Smooth muscle cell (in vitro differentiated cells): ENCODE results near the gene G6PC2. TPM values are rescaled to one million over a fixed set of nuclear protein-coding genes. Genes with fewer than 3 reads are reported as not detected.

ENCODE experiments used
- DNase-seq: peaks from one replicate; lab custom pipeline; 2025; ENCODE audit not compliant: unreplicated experiment; lab: John Stamatoyannopoulos, UW
- H2AFZ ChIP-seq: fragments of 200-600 bp; sonication (generic); 2 replicates; pipeline ENCODE4 v1.6.0; 2016; ENCODE audit warnings: antibody characterized with exemption, low read depth, mild to moderate bottlenecking
- H3F3A ChIP-seq: fragments of 200-600 bp; sonication (generic); 2 replicates; pipeline ENCODE4 v1.6.0; 2017; ENCODE audit warnings: antibody characterized with exemption, low read depth
- H3K27ac ChIP-seq: fragments of 200-600 bp; sonication (generic); 2 replicates; pipeline ENCODE4 v1.5.1; 2016; ENCODE audit warnings: low read depth, mild to moderate bottlenecking
- H3K27me3 ChIP-seq: fragments of 200-600 bp; sonication (generic); 2 replicates; pipeline ENCODE4 v1.6.1; 2016; ENCODE audit warnings: low read depth, mild to moderate bottlenecking
- H3K36me3 ChIP-seq: fragments of 200-600 bp; sonication (generic); 2 replicates; pipeline ENCODE4 v1.5.1; 2016; ENCODE audit warnings: low read depth
- H3K4me1 ChIP-seq: fragments of 200-600 bp; sonication (generic); 2 replicates; pipeline ENCODE4 v1.5.1; 2016; ENCODE audit warnings: low read depth
- H3K4me2 ChIP-seq: fragments of 200-600 bp; sonication (generic); 2 replicates; pipeline ENCODE4 v1.6.0; 2016; ENCODE audit warnings: mild to moderate bottlenecking
- H3K4me3 ChIP-seq: fragments of 200-600 bp; sonication (generic); 2 replicates; pipeline ENCODE4 v1.5.1; 2016; ENCODE audit warnings: mild to moderate bottlenecking
- H3K79me2 ChIP-seq: fragments of 200-600 bp; sonication (generic); 2 replicates; pipeline ENCODE4 v1.6.0; 2016; ENCODE audit warnings: low read depth, mild to moderate bottlenecking
- H3K9ac ChIP-seq: fragments of 200-600 bp; sonication (generic); 2 replicates; pipeline ENCODE4 v1.6.0; 2016; ENCODE audit warnings: low read depth
- H3K9me3 ChIP-seq: fragments of 200-600 bp; sonication (generic); replicated peaks from 2 replicates; pipeline ENCODE4 v1.5.1; 2016; ENCODE audit warnings: low read depth
- H4K20me1 ChIP-seq: fragments of 200-600 bp; sonication (generic); 2 replicates; pipeline ENCODE4 v1.6.0; 2016; ENCODE audit warnings: low read depth
- CTCF ChIP-seq: fragments of 200-600 bp; sonication (generic); IDR thresholded peaks from 2 replicates; pipeline ENCODE4 v1.5.1; 2017; ENCODE audit warnings: borderline replicate concordance, mild to moderate bottlenecking, antibody characterized with exemption; ENCODE audit not compliant: insufficient read depth, poor library complexity, severe bottlenecking
- WGBS: methylation state at CpG from one replicate; pipeline ENCODE4 v1.1.7; 2016; ENCODE audit warnings: low lambda C conversion rate; 5-methylcytosine and 5-hydroxymethylcytosine counted together
- polyA plus RNA-seq: library from polyadenylated mRNA; unstranded; fragments of >200 nt; fragmentation: Nextera tagmentation; extraction: Ambion mirVana; gene quantifications from 2 replicates; pipeline ENCODE4 v1.2.1, GENCODE V29; 2016
- total RNA-seq: library from RNA; depleted of rRNA; stranded (reverse); fragments of >200 nt; gene quantifications from 2 replicates; pipeline ENCODE4 v1.2.3, GENCODE V29; 2014

Gene G6PC2
- total and polyA plus RNA-seq, 2 experiments from 2014 or later, result not detected

GRCh38 chr2:168934826-168935225, 33.7 kb downstream of the G6PC2 start:
- Histone ChIP-seq H3K27me3 (no peaks in the 10 kb centered on the region), H3K4me1 (no peaks in the 10 kb centered on the region), H2AFZ (no peak overlapping the region), H3K27ac (no peak overlapping the region), H3K79me2 (no peaks in the 10 kb centered on the region), H3K9ac (no peak overlapping the region), H3K4me3 (no peak overlapping the region), H3F3A (no peaks in the 10 kb centered on the region), H3K36me3 (no peaks in the 10 kb centered on the region), H3K9me3 (no peaks in the 10 kb centered on the region), H3K4me2 (no peak overlapping the region), H4K20me1 (no peaks in the 10 kb centered on the region)
- TF ChIP-seq CTCF, result no peak
- DNase-seq, result no peak
- WGBS, result 94% methylated on average over 2 of the region's 2 CpGs

GRCh38 chr2:168935810-168936581, 34.9 kb downstream of the G6PC2 start:
- no peak for DNase-seq
- no peak for TF ChIP-seq CTCF
- Histone ChIP-seq H3K27me3 (no peaks in the 10 kb centered on the region), H2AFZ (peak overlapping the region; percentile 76), H3K36me3 (no peaks in the 10 kb centered on the region), H4K20me1 (no peaks in the 10 kb centered on the region), H3K4me2 (peak overlapping the region; percentile 76), H3K9me3 (no peaks in the 10 kb centered on the region), H3K4me1 (no peaks in the 10 kb centered on the region), H3K9ac (no peak overlapping the region), H3K27ac (peak overlapping the region; percentile 72), H3K4me3 (peak overlapping the region; percentile 17), H3K79me2 (no peaks in the 10 kb centered on the region), H3F3A (no peaks in the 10 kb centered on the region)
- WGBS, result 21% methylated on average over 14 of the region's 14 CpGs

GRCh38 chr2:168939061-168939460, 38.0 kb downstream of the G6PC2 start:
- Histone ChIP-seq H3K27me3 (no peaks in the 10 kb centered on the region), H3K4me3 (no peak overlapping the region), H3K9ac (no peak overlapping the region)

More at GRCh38 chr2:168939061-168939460, 38.0 kb downstream of the G6PC2 start:
- Histone ChIP-seq H3K79me2 (no peaks in the 10 kb centered on the region), H3K4me1 (no peaks in the 10 kb centered on the region), H3K27ac (no peak overlapping the region), H4K20me1 (no peaks in the 10 kb centered on the region), H3F3A (no peaks in the 10 kb centered on the region), H3K4me2 (no peak overlapping the region), H3K9me3 (no peaks in the 10 kb centered on the region), H2AFZ (no peak overlapping the region), H3K36me3 (no peaks in the 10 kb centered on the region)
- no peak for DNase-seq
- no peak for TF ChIP-seq CTCF
- 97% methylated on average over 1 of the region's 1 CpG for WGBS
